ENCODE data around the gene GARIN3.

DNA sequence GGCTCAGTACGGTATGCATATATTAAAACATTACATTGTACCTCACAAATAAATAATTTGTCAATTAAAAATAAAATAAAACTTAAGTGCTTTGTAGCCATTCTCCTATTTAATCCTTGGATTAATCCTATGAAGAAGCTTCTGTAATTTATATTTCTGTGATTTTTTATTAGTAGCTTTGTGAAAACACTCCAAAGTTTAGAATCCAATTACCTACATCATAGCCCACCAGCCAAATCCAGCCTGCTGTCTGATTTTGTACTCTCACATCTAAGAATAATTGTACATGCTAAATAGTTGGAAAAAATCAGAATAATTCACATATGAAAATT, 33.8 kb downstream of the GARIN3 start:
- TF ChIP-seq, protein P1, sequence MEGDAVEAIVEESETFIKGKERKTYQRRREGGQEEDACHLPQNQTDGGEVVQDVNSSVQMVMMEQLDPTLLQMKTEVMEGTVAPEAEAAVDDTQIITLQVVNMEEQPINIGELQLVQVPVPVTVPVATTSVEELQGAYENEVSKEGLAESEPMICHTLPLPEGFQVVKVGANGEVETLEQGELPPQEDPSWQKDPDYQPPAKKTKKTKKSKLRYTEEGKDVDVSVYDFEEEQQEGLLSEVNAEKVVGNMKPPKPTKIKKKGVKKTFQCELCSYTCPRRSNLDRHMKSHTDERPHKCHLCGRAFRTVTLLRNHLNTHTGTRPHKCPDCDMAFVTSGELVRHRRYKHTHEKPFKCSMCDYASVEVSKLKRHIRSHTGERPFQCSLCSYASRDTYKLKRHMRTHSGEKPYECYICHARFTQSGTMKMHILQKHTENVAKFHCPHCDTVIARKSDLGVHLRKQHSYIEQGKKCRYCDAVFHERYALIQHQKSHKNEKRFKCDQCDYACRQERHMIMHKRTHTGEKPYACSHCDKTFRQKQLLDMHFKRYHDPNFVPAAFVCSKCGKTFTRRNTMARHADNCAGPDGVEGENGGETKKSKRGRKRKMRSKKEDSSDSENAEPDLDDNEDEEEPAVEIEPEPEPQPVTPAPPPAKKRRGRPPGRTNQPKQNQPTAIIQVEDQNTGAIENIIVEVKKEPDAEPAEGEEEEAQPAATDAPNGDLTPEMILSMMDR (conservative IDR thresholded peaks at IDR 0.05 in 1 of 2, IDR thresholded peaks at IDR 0.05 in 1 of 2; ENCODE audit: low read depth in 1 of 2, low read length in 2 of 2) = no peak
- TF ChIP-seq EZH2 (IDR thresholded peaks at IDR 0.05; ENCODE audit: low read length, missing control alignments) = no peak

All from fibroblast of lung (primary cell).